ENCODE measurements around the gene PIGP.

DNA sequence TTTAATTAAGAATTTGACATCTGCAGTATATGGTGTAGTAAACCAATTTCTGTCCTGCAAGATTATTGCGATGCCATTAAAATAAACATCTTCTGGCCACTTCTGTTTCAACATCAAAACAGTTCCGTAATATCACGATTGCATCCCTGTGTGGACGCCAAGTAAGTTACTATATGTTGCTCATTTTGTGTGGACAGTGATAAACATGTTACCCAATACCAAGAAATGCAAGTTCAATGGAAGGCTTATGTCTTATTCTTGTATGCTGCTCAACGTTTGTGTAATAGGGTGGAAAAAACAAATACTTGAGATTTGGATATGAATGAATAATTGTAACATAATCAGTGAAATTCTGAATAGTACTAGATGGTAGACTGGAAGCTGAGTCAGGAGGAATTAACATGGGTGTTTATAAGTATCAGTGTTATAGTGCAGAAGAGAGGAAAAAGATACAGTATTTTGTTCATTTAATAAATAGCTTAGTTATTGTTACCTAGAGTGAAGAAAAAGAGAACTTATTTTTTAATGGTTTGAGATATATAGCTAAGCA is 15.4 kb upstream of the PIGP start:
- TF ChIP-seq, protein P1, sequence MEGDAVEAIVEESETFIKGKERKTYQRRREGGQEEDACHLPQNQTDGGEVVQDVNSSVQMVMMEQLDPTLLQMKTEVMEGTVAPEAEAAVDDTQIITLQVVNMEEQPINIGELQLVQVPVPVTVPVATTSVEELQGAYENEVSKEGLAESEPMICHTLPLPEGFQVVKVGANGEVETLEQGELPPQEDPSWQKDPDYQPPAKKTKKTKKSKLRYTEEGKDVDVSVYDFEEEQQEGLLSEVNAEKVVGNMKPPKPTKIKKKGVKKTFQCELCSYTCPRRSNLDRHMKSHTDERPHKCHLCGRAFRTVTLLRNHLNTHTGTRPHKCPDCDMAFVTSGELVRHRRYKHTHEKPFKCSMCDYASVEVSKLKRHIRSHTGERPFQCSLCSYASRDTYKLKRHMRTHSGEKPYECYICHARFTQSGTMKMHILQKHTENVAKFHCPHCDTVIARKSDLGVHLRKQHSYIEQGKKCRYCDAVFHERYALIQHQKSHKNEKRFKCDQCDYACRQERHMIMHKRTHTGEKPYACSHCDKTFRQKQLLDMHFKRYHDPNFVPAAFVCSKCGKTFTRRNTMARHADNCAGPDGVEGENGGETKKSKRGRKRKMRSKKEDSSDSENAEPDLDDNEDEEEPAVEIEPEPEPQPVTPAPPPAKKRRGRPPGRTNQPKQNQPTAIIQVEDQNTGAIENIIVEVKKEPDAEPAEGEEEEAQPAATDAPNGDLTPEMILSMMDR (IDR thresholded peaks at IDR 0.05): no peak
- TF ChIP-seq POLR2A (IDR thresholded peaks at IDR 0.05): no peak
